Stomach smooth muscle (tissue), 2 donors: ENCODE measurements around the gene DTNB.

Experiments
- H3K27ac ChIP-seq: one replicate; pipeline ENCODE4 v1.7.0; 2013; ENCODE audit warnings: mild to moderate bottlenecking, low read length, inconsistent platforms
- H3K27me3 ChIP-seq, 2 donors: one replicate each; pipeline ENCODE4 v1.7.0; 2013; ENCODE audit warnings: low read length in 2 of 2; ENCODE audit not compliant: insufficient read depth in 2 of 2, control insufficient read depth in 1 of 2
- H3K36me3 ChIP-seq, 2 donors: one replicate each; pipeline ENCODE4 v1.7.0; 2013; ENCODE audit warnings: low read length in 2 of 2; ENCODE audit not compliant: control insufficient read depth in 2 of 2, insufficient read depth in 2 of 2
- H3K4me1 ChIP-seq: one replicate; pipeline ENCODE4 v1.7.0; 2013; ENCODE audit warnings: low read length; ENCODE audit not compliant: control insufficient read depth, insufficient read depth
- H3K4me3 ChIP-seq, 2 donors: one replicate each; pipeline ENCODE4 v1.7.0; 2013; ENCODE audit warnings: low read length in 2 of 2
- H3K9ac ChIP-seq, 2 donors: one replicate each; pipeline ENCODE4 v1.7.0; 2013; ENCODE audit warnings: low read length in 2 of 2, mild to moderate bottlenecking in 1 of 2
- H3K9me3 ChIP-seq, 2 donors: one replicate each; pipeline ENCODE4 v1.7.0; 2013; ENCODE audit warnings: low read length in 2 of 2; ENCODE audit not compliant: control insufficient read depth in 2 of 2
- donor health status: healthy.
- donor health status: Pancreatic carcinoma.

Gene DTNB

DNA sequence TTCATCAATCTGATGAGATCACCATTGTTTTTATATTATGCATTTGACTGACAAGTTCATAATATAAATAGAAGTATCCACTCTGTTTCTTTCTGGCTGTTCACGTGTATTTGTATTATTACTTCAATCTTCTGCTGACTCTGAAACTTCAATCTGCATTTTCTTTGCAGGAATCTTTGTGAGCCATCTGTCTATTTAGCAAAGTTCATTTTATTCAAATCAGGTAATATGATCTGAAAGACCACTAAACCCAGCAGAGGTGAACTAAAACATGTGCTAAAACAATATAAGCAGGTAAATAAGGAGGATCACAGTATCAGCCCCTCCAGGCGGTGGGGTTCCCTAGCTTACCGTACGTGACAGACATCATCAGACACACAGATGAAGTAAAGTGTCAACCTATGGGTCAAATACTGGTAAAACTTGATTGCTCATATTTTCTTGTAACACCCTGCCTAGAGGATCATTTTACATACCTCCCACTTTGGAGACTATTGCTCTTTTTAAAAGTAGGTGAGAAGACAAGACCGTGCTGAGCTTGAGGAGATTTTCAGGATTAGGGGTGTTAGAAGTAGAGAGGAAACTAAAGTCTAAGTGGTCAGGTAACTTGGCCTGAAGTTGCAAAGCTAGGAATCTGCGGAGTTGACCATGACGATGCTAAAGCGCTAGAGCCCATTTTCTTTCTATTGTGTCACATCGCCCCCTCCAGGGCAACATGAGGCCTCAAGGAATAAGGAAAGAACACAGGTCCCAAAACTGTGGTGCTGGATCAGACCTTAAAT is 9.0 kb downstream of the DTNB start:
- Histone ChIP-seq H3K9me3 (no peaks in the 10 kb centered on the region), H3K4me3 (no peak overlapping the region), H3K27me3 (no peaks in the 10 kb centered on the region), H3K4me1 (no peaks in the 10 kb centered on the region), H3K36me3 (no peaks in the 10 kb centered on the region), H3K27ac (no peak overlapping the region), H3K9ac (no peak overlapping the region)

DNA sequence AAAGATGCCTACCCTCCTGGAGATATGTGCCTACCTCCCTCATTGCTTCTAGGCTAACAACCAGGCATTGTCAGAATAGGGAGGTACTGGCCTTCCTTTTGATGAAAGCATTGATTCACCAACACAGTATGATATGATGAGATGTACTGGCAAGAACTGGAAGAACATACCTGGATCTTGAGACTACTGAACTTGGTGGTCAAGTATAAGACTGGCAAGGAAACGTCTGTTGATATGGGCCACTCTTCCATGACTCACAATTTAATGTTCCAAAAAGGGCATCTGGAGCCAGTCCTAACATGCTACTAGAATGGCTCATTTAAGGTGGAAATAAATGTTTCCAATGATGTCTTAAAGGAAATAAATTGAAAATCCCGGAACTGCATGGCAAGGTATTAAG is 18.1 kb downstream of the DTNB start:
- Histone ChIP-seq H3K4me3 (no peak overlapping the region), H3K36me3 (no peaks in the 10 kb centered on the region), H3K27me3 (no peaks in the 10 kb centered on the region), H3K27ac (no peak overlapping the region), H3K9me3 (no peaks in the 10 kb centered on the region), H3K4me1 (no peaks in the 10 kb centered on the region), H3K9ac (no peak overlapping the region)

- Histone ChIP-seq H3K9me3 (no peaks in the 10 kb centered on the region), H3K36me3 (no peaks in the 10 kb centered on the region), H3K27me3 (no peaks in the 10 kb centered on the region), H3K27ac (no peak overlapping the region), H3K4me1 (no peaks in the 10 kb centered on the region), H3K9ac (no peak overlapping the region), H3K4me3 (no peak overlapping the region)
Measured at GRCh38 chr2:25654801-25655200, 18.6 kb downstream of the DTNB start.

DNA sequence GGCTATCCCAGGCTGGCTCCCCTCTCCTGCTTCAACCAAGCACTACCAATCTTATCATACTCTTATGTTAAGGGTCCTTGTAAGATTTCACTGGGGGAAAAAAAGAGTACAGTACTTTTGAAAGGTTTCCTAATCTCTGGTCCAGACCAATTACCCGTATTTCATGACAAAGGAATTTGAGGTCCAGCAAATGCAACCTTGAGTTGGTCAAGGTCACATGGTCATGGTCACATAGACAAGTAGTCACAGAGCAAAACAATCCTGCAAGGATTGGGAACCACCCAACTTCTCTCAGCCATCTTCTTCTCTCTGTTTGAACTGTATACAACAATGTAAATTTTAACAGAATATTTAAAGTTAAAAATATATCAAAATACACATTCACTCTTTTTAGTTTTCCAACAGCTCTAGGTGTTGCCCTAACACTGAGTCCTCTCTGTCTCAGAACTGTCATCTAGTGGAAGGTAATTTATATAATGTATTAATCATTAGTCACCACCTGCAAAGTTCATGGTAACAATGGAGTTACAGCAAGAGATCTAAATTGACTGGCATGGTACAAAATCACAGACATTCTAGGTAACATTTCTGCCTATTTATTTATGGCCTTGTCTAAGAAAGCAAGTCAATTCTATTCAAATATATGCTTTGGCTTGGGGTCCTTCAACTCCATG is 21.5 kb downstream of the DTNB start:
- Histone ChIP-seq H3K36me3 (no peaks in the 10 kb centered on the region), H3K9ac (no peak overlapping the region), H3K9me3 (no peaks in the 10 kb centered on the region), H3K4me3 (no peak overlapping the region), H3K27ac (no peak overlapping the region), H3K4me1 (no peaks in the 10 kb centered on the region), H3K27me3 (no peaks in the 10 kb centered on the region)

DNA sequence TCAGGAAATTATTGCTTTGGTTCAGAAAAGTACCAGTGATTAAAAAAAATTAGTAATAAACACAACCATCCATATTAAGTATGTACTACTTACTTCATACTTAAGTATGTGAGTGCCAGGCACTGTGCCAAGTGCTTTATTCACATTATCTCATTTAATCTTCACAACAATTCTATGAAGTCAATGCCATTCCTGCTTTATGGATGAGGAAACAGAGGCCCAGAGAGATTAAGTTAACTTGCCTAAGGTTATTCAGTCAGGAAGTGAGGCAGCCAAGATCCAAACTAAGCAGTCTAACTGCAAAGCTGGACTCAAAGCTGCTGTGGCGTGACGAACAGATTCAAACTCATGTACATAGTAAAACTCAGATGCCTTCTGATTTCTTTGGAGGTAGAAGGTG is 22.3 kb downstream of the DTNB start:
- Histone ChIP-seq H3K27me3 (no peaks in the 10 kb centered on the region), H3K27ac (no peak overlapping the region), H3K36me3 (no peaks in the 10 kb centered on the region), H3K9me3 (no peaks in the 10 kb centered on the region), H3K9ac (no peak overlapping the region), H3K4me3 (no peak overlapping the region), H3K4me1 (no peaks in the 10 kb centered on the region)

DNA sequence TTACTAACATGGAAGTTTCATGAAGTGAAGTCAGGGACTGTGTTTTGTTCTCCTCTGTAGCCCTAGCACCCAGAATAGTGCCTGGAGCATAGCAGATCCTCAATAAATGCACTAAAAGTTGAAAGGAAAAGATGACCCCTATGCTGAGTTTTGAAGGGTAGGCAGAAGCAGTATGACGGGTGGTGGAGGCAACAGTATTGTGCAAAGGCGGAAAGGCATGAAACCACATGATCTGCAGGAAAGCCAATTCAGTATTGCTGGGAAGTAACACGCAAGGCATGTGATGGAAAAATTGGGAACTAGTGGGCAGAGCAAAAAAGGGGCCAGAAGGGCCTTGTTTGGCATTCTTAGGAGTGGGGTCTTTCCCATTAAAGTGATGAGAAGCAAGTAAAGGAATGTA is 23.1 kb downstream of the DTNB start:
- no peak overlapping the region for H3K27ac ChIP-seq
- no peak overlapping the region for H3K9ac ChIP-seq
- H3K36me3 ChIP-seq = no peaks in the 10 kb centered on the region
- no peak overlapping the region for H3K4me3 ChIP-seq
- H3K27me3 ChIP-seq = no peaks in the 10 kb centered on the region
- H3K9me3 ChIP-seq = no peaks in the 10 kb centered on the region
- H3K4me1 ChIP-seq = no peaks in the 10 kb centered on the region

GRCh38 chr2:25649786-25650185 is 23.6 kb downstream of the DTNB start:
- H3K27ac ChIP-seq = no peak overlapping the region

DNA sequence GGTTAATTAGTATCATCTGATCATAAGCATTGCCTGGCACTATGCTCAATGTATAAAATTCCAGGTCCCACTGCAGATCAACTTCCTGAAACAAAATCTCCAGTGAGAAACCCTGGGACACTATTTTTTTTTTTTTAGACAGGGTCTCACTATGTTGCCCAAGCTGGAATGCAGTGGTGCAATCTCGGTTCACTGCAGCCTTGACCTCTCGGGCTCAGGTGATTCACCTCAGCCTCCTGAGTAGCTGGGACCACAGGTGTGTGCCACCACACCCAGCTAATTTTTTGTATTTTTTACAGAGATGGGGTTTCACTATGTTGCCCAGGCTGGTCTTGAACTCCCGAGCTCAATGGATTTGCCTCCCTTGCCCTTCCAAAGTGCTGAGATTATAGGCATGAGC is 31.1 kb downstream of the DTNB start:
- Histone ChIP-seq H3K4me3 (no peak overlapping the region), H3K4me1 (no peaks in the 10 kb centered on the region), H3K9me3 (no peaks in the 10 kb centered on the region), H3K27me3 (no peaks in the 10 kb centered on the region), H3K36me3 (no peaks in the 10 kb centered on the region), H3K9ac (no peak overlapping the region), H3K27ac (no peak overlapping the region)

More at GRCh38 chr2:25649786-25650185, 23.6 kb downstream of the DTNB start:
- no peaks in the 10 kb centered on the region for H3K4me1 ChIP-seq
- no peaks in the 10 kb centered on the region for H3K27me3 ChIP-seq
- H3K9ac ChIP-seq = no peak overlapping the region
- no peak overlapping the region for H3K4me3 ChIP-seq
- H3K36me3 ChIP-seq = no peaks in the 10 kb centered on the region
- no peaks in the 10 kb centered on the region for H3K9me3 ChIP-seq

DNA sequence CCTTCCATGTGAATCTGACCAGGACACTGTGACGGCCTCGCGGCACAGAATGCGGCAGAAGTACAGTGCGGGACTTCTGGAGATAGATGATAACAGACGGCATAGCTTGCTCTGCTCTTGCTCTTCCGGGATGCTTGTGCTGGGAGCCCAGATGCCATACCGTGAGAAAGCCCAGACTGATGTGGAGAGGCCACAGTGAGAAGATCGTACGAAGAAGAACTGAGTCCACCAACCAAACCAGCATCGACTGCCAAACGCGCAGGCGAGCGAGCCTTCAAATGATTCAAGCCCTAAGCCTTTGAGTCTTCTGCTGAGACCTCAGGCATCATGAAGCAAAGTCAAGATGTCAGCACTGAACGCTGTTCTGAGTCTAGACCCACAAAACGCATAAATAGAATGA is 33.7 kb downstream of the DTNB start:
- no peaks in the 10 kb centered on the region for H3K27me3 ChIP-seq
- no peaks in the 10 kb centered on the region for H3K4me1 ChIP-seq
- no peaks in the 10 kb centered on the region for H3K36me3 ChIP-seq
- H3K9ac ChIP-seq = no peak overlapping the region
- H3K27ac ChIP-seq = no peak overlapping the region
- no peaks in the 10 kb centered on the region for H3K9me3 ChIP-seq
- H3K4me3 ChIP-seq = no peak overlapping the region

DNA sequence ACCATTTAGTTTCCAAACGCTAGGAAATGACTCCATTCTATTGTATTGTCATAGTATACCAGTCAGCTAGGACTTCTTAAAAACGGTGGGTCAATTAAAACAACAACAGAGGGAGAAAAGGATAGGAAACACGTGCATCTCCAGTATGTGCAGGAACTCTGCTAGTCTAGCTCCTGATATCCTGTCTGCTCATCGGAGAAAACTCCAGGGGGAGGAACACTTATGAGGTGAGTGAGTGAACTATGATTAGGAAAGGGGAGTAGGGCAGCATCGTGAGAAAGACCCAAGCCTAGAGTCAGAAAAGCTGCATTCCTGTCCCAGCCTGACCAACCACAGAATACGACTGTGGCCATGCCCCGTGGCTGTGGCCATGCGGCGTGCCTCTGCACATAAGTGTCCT is 34.2 kb downstream of the DTNB start:
- no peak overlapping the region for H3K9ac ChIP-seq
- no peaks in the 10 kb centered on the region for H3K36me3 ChIP-seq
- H3K9me3 ChIP-seq = no peaks in the 10 kb centered on the region
- no peaks in the 10 kb centered on the region for H3K27me3 ChIP-seq
- H3K4me3 ChIP-seq = no peak overlapping the region
- H3K4me1 ChIP-seq = no peaks in the 10 kb centered on the region
- no peak overlapping the region for H3K27ac ChIP-seq

DNA sequence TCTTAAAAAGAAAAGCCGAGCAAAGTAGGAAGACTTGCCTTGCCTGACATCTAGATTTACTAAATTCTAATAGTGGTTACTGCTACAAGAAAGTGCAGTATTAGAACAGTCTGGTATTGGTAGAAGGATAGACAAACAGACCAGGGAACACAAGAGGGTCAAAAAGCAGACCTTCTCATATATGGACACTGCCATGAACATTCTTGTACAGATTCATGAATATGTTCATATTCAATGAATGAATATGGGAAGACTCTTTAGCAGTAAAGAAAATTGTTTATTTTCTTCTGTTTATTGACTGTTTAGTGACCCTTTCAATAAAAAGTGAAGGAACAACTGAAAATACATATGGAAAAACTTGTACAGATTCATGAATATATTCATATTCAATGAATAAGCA is 37.6 kb downstream of the DTNB start:
- H3K4me1 ChIP-seq = no peaks in the 10 kb centered on the region
- H3K27me3 ChIP-seq = no peaks in the 10 kb centered on the region
- no peak overlapping the region for H3K9ac ChIP-seq
- no peaks in the 10 kb centered on the region for H3K9me3 ChIP-seq
- H3K36me3 ChIP-seq = no peaks in the 10 kb centered on the region
- H3K27ac ChIP-seq = no peak overlapping the region
- no peak overlapping the region for H3K4me3 ChIP-seq
